ENCODE data around the gene AANAT. TPM values are rescaled to one million over a fixed set of nuclear protein-coding genes. Genes with fewer than 3 reads are reported as not detected.

Gene AANAT
- total RNA-seq, 1 experiment from 2014 or later, result 0.05 TPM

DNA sequence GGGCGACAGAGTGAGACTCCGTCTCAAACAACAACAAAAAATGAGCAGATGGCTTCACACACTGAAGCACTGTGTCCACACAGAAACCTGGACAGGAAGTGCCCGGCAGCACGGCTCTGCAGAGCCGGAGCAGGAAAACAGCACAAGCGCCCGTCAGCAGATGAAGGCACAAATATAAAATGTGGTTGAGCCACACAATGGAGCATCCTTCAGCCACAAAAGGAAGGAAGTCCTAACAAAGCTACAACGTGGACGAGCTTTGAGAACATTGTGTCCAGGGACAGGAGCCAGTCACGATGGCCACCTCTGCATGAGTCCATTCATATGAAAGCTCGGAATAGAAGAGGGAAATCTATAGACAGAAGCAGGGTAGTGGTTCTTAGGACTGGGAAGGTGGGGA is 18.2 kb downstream of the AANAT start:
- no peak for DNase-seq (ENCODE audit: low read depth)

DNA sequence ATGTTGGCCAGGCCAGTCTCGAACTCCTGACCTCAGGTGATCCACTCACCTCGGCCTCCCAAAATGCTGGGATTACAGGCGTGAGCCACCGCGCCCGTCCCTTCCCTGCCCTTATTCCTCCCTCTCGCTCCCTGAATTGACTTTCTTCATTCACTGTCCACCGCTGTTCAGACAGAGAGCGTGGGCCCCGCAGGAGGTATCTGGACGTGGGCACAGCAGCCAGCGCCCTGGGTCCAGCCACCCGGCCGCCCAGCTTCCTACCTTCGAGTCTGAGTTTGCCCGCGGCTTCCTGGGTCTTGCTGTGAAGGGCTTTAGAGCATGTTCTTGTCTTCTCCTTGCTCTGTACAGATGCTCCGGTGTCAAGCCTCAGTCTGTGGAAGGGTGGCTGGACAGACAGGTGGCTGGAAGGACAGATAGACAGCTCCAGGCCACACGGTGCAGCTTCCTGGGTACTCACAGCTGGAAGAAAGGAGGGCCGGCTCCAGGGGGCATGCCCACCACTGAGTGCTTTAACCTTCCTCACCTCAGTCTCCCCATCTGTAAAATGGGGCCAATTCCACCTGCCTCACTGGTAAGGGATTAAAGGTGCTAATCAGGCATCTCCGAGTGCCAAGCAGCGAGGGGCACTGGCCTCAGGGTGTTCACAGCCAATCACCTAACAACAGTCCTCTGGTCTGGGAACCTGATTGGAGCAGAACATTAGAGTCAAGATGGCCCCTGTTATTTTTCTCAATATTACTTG is 20.2 kb downstream of the AANAT start:
- DNase-seq (ENCODE audit: low read depth), result no peak

DNA sequence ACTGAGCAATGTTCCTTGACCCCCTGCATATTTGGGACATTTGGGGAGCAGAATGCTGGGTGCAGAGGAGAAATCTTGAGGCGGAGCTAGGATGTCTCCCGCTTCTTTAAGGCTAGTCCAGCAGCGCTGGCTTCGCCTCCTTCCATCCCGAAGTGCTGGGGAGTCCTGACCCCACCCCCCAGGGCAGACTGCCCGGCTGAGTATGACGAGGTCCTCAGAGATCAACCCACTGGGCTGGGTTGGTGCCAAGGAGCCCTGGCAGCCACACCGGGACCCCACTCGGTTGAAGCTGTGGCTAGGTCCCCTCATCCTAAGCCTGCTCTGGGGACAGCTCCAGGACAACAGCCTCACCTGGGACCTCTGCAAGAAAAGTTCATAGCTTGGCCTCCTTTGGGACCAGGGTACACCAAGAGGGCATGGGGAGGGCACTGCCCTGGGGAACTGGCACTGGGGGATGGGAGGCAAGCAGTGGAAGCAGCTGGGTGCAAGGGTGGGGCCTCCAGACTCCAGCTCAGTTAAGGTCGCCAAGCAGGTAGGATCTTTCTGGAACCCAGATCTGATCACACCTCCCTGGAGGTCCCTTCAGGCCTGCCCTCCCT is 22.8 kb downstream of the AANAT start:
- no peak for DNase-seq (ENCODE audit: low read depth)

DNA sequence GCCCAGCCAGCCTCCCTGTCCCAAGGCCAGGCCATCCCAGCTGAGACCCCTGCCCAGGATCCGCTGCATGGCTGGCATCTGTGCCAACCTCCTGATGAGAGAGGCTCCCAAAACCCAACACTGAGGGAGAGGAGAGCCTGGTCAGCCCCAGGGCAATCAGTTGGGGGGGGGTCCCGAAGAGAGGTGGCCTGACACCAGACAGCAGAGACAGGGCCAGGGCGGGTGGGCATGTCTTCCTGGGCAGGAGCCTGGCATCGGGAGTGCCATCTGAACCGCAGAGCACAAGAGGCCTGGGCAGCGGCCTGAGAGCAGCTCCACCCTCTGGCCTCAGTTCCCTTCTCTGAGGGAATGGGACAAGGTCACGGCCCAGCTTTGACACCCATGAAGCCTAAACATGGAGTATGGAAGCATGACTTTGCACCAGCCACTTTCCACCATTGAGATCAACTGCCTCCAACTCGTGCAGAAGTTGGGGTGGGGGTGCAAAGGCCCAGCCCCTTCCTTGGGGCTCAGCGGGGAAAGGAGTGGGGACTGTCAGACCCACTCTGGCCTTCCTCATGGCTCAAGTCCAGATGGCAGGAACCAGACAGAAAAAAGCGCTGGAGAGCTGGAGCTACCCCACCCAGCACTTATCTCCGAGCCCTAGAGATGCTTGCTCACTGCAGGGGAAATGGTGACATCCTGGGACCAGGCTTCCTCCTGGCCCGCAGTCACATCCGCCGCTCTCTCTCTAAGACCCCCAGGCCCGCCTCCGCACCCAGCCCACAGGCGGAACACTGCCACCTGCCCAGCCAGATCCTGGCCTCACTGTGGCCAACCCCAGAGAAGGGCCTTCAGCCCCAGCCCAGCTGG is 24.1 kb downstream of the AANAT start:
- no peak for DNase-seq (ENCODE audit: low read depth)

DNA sequence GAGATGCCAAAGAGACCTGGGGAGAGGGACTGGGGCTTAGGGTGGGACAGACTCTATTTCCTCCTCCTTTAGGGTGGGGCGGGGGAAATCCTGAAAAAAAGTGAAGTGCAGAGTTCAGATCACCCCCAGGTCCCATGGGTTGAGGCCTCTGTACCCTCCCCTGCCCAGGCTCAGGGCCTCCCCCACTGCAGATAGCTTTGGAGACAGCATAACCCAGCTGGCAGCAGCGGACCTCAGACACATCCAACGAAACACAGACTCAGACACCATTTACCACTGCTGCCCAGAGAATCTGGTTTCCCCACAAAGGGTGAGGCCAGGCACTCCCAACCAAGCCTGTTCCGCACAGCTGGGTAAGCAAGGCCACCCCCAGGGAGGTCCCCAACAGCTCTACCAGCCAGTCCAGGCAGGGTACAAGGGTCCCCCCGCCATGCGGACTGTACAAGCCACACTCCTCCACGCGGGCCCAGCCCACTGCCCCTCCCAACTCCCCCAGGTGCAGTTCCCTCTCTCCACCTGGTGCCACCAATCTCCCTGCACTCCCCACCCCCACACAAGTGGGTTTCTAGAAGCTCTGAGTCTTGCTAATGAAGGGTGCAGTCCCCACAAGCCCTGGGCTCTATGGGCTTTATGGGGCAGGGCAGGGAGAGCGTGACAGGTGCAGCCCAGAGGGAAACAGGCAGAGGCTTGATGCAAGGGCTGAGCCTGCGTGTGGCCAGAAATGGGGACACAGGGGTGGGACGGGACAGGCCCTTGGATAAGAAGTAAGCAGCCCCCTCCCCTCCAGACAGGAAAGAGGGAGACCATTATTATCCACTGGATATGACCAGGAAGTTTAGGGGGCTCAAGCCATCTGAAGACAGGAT is 25.0 kb downstream of the AANAT start:
- DNase-seq (ENCODE audit: low read depth), result no peak

DNA sequence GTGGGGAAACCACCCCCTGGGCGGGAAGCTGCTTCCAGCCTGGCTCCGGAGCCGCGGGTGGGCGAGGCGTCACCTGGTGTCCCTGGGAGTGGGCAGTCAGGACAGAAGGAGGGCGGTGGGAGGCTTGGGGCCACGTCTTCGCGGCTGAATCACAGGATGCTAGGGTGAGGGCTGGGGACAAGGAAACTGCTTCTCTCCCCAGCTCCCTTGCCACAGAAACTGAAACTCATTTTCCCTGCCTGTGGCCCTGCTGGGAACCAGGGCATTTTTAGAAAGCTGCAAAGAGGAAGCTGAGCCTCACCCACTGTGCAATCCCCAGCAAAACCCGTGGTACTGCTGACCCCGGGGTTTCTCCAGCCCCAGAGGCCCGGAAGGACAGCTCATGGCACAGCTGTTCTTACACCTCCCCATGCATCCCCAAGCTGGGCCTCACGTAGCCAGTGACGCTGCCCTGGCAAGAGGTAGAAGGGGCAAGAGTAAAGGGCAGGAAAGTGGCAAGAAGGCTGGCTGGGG is 25.6 kb downstream of the AANAT start:
- peak; percentile 91 for DNase-seq (ENCODE audit: low read depth)

DNA sequence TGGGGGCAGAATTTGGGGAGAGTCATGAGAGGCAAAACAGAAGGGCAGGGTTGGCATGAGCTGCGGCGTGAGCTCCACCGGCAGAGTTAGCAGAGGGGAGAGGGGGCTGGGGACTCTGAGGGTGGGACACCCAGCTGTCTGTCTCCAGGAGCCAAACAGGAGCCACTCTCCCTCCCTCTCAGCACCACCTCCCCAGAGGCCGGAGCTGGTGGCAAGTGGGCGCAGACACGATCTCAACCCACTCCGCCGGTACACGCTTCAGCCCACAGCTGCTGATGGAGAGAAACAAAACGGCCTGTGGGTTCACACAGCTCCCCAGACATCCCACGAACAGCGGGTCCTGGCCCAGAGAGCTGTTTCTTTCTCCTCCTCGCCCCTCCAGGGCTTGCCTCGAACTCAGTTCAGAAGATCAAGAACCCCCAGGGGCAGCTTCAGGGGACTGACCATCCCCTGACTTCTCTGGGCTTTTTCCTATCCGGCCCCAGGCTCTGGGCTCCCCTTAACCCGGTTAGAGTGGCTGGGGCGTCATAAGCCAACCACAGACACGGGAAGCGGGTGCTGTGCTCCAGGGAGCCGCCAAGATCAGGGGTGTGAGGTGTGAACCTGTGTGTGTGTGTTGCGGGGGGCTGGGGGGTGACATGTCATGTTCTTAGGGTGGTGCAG is 26.2 kb downstream of the AANAT start:
- DNase-seq (ENCODE audit: low read depth), result no peak

DNA sequence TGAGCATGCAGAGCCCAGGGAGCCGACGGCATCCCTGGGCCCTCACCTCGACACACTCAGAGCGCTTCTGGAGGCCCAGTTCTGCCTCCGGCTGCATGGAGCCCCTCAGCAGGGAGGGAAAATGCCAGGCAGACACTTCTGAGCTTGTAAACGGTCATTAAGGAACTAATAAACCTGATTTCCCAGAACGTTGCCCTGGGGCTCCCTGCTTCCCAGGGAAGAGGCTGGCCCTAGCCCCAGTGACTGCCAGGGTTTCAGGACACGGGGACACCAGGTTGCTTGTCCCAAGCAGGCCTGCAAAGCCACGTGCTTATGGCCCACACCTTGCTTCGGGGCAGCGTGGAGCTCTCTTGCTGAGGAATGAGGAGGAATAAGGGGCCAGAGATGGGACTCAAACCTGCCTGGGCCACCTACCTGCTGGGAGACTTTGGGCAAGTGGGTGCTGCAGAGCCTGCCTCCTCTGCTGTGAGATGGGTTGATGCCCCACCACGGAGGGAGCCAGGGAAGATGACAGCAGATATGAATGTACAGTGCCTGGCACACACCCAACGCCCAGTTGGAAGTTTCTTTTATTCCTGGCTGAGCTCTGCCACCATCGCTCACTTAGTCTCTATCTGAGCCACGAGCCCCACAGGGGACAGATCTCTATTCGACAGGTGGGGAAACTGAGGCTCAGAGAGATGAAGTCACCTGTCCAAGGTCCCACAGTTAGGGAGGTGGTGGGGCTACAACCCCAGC is 28.4 kb downstream of the AANAT start:
- DNase-seq (ENCODE audit: low read depth), result no peak

DNA sequence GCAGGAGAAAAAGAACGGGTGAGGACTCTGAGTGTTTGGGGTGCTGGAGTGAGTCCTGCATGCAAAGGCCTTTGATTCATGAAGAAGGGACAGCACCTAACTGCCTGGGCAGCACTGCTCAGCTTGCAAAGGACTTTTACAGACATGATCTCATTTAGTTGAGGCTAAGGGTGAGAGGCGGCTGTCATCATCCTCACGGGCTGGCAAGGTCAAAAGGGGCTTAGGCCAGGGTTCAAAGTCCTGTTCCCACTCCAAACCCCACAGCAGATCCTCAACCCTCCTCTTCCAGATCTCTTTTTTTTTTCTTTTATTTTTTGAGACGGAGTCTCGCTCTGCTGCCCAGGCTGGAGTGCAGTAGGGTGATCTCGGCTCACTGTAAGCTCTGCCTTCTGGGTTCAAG is 29.1 kb downstream of the AANAT start:
- DNase-seq (ENCODE audit: low read depth), result no peak

DNA sequence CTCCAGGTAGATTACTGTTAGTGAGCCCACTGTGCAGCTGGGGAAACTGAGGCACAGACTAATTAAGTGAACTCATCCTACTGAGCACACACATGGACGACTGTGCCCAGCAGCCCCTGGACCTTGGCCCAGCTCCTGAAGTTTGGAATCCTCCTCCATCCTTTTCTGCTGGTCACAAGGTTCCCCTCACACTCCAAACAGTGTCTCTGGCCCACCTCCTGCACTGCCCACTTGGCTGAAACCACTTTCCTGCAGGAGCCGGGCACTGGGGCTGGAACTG is 30.2 kb downstream of the AANAT start:
- DNase-seq (ENCODE audit: low read depth), result no peak

DNA sequence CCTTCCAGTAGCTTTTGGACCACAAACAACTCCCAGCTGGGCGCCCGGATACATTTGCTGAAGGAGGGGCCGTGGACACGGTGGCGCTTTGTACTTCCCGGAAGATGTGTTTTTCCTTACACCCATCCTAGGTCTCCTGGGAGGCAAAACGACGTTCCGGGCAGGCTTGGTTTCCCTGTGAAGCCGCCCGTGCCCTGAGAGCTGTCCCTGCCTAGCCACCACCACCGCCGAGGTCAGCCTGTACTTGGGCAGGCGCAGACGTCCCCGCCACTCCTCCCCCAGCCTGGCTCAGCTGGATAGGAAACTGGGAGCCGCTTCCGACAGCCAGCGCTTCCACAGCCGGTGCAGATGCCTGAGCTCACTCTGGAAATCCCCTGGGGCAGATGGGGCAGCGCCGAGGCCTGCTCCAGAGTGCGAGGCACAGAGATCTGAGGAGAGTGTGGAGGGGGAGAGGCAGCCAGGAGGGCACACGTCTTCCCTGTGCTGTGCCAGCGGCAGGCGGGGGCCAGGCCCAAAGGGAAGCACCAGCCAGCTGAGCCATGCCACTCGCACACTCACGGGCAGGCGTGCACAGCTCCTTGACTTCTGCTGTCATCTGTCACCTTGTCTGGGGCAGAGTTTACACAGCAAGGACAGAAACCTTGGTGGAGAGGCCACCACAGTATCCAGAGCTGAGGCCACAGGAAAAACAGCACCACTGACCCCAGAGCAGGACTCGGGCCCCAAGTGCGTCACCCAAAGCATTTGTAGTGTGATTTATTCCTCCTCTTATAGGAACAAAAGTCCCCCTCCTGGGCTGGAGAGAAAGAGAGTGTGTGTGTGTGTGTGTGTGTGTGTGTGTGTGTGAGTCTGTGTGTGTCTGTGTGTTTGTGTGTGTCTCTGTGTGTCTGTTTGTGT is 30.8 kb downstream of the AANAT start:
- DNase-seq (ENCODE audit: low read depth), result peak; percentile 79

DNA sequence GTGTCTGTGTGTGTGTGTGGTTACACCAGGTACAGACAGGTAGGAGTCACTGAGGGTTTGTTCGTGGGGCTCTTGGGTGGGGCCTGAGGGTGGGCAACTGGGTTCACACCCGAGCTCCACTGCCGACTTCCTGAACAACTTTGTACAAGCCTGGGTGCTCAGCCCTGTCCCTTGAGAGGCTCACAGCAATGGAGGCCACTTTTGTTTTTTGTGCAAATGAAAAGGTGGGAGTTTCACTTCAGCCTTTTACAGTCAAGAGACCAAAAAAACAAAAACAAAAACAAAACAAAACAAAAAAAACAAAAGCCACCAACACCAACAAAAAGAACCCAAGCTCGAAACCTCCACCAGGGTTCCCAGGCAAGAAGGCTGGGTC is 31.5 kb downstream of the AANAT start:
- DNase-seq (ENCODE audit: low read depth), result no peak

DNA sequence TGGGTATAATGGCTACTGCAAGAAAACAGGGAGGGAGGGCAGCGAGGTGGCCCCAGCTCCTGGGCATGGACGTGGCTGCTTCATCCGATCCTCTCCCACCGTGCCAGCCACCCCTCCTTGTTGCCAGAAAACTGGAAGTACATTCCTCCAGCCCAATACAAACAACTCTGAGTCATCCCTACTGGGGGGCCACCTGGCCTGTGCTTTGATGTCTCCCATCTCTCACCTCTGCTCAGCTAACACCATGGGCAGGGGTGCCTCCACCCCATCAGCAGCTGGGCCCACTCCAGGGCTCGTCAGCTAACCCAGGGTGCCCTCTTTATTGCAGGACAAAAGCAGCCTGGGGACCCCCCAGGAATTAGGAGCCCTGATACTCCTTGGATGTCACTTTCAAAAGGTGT is 31.9 kb downstream of the AANAT start:
- peak; percentile 46 for DNase-seq (ENCODE audit: low read depth)

DNA sequence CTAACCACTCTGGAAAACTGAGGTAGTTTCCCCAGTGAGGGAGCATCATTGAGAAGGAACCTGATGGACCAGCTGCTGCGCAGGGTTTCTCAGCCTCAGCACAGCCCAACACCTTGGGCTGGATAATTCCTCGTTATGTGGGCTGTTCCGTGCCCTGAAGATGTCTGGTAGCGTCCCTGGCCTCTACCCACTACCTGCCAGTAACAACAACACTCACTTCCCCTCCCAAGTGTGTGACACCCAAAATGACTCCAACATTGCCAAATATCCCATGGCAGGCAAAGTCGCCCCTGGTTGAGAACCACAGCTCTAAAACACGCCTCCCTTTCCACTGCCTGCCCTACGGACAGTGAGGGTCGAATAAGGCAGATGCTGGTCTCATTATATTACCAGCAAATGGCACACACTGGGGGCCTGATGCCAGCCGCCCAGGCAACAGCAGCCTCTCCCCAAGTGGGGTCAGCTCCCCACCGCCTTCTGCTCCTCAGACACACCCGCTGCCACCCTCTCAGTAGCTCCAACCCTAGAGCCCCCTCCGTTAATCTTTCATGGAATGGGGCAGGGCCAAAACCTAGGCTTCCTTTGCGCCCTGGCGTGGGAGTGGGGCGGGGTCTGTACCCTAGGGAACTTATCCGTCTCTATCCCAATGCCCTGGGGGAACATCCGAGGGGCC is 32.8 kb downstream of the AANAT start:
- no peak for DNase-seq (ENCODE audit: low read depth)

DNA sequence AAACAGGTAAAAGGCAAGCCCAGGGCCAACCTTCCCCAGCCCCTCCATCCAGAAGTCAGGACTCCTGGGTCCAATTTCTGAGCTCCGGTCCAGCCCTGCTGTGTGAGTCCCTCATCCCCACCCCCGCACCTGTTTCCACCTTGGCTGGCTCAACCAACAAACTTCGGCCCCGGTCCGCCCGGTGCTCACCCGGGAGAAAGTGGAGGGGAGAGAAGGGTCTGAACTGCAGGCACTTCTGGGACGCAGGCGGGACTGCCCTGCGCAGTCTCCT is 33.3 kb downstream of the AANAT start:
- no peak for DNase-seq (ENCODE audit: low read depth)

DNA sequence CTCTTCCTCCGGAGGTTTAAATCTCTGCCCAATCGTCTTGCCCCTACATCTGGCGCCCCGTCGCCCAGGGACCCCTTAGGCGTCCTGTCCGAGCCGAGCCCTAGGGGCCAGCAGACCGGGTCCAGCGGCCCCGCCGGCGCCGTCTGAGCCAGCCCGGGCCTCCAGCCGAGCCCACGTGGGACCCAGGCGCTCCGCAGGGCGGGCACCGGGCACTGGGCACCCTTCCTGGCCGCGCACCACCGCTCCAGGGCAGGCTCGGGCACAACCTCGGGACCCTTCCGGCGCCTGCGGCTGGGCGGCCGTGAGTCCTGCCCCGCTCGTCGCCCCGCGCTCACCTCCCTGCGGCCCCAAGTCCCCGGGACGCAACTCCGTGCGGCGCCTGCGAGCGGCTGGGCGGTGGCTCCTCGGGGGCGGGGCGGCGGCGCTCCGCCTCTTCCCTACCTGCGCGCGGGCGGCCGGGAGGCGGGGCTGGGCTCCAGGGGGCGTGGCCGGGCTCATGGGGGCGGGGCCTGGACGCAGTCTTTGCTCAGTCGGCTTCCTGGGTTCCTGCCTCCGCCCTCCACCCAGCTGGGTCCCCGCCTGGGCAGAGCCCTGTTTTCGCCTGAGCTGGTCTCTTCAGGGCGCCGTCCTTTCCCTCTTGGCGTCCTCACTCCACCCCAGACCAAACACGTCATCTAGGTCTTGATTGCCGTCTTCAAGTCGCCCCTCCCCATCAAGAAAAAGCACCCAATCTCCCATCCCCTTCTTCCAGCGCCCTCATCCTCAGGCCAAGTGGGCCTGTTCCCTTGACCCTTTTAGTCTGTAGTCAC is 33.8 kb downstream of the AANAT start, which contains the start of gene RHBDF2:
Gene RHBDF2 (minus strand): TSS at position 406 of the 809 bp plus-strand sequence. CDS start 19,899 bp downstream, outside the sequence.
- peak; percentile 63 for DNase-seq (ENCODE audit: low read depth)

DNA sequence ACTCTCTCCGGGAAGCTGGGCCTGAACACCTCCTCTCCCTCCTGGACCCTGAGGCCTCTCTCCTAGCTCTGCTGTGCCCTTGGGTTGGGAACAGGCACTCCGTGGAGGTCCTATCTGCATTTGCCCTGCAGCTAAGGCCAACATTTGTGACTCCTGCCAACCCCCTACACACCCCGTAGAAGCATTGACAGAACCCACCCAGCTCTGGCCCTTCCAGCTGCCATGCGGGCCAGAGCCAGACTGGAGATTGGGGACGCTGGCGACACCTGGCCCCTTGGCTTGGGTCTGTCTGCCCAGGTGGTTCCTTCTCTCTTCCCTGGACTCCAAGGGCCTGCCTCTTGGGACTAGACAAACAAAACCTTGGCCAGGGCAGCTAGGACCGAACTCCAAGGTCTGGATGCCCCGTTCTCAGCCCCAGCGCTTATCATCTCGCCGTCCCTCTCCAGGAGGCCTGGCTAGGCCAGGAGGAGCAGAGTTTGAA is 34.5 kb downstream of the AANAT start:
- no peak for DNase-seq (ENCODE audit: low read depth)
